Measurements from ENCODE around the gene JAZF1.

Gene JAZF1

GRCh38 chr7:28123752-28124151 is 56.8 kb downstream of the JAZF1 start:
- no peak for TF ChIP-seq CTCF (IDR thresholded peaks at IDR 0.05; ENCODE audit: borderline replicate concordance, insufficient read depth, low read depth, low read length)

GRCh38 chr7:28121496-28121895 is 59.1 kb downstream of the JAZF1 start:
- no peak for TF ChIP-seq CTCF (IDR thresholded peaks at IDR 0.05; ENCODE audit: borderline replicate concordance, insufficient read depth, low read depth, low read length)
- no peak overlapping the region for H3K4me3 ChIP-seq (ENCODE audit: low read depth, low read length)

More at GRCh38 chr7:28123752-28124151, 56.8 kb downstream of the JAZF1 start:
- no peak overlapping the region for H3K4me3 ChIP-seq (ENCODE audit: low read depth, low read length)

- no peak for TF ChIP-seq CTCF (IDR thresholded peaks at IDR 0.05; ENCODE audit: borderline replicate concordance, insufficient read depth, low read depth, low read length)
- H3K4me3 ChIP-seq (ENCODE audit: low read depth, low read length) = no peak overlapping the region
Measured at GRCh38 chr7:28116041-28116440, 64.6 kb downstream of the JAZF1 start.

- H3K4me3 ChIP-seq (ENCODE audit: low read depth, low read length) = no peak overlapping the region
- no peak for TF ChIP-seq CTCF (IDR thresholded peaks at IDR 0.05; ENCODE audit: borderline replicate concordance, insufficient read depth, low read depth, low read length)
Measured at GRCh38 chr7:28115261-28115660, 65.3 kb downstream of the JAZF1 start.

- H3K4me3 ChIP-seq (ENCODE audit: low read depth, low read length) = no peak overlapping the region
- TF ChIP-seq CTCF (IDR thresholded peaks at IDR 0.05; ENCODE audit: borderline replicate concordance, insufficient read depth, low read depth, low read length) = no peak
Measured at GRCh38 chr7:28114056-28114455, 66.5 kb downstream of the JAZF1 start.

GRCh38 chr7:28112883-28113540 is 67.6 kb downstream of the JAZF1 start:
- no peak overlapping the region for H3K4me3 ChIP-seq (ENCODE audit: low read depth, low read length)
- no peak for TF ChIP-seq CTCF (IDR thresholded peaks at IDR 0.05; ENCODE audit: borderline replicate concordance, insufficient read depth, low read depth, low read length)

GRCh38 chr7:28112467-28112866 is 68.1 kb downstream of the JAZF1 start:
- no peak overlapping the region for H3K4me3 ChIP-seq (ENCODE audit: low read depth, low read length)
- no peak for TF ChIP-seq CTCF (IDR thresholded peaks at IDR 0.05; ENCODE audit: borderline replicate concordance, insufficient read depth, low read depth, low read length)
